NCI-H526 (cell line): ENCODE measurements around the gene MRPS14.
"Not testable (repeated sequence)": the region's sequence is repeated elsewhere in the genome, so short reads cannot be mapped to it uniquely, and the experiment has no call there.

Source experiments
- DNase-seq, 2 experiments: peaks; one replicate each; lab custom pipeline; 2025; lab: John Stamatoyannopoulos, UW

MRPS14 gene

GRCh38 chr1:175023043-175023921, at the start of gene MRPS14:
TSS of gene MRPS14 (minus strand) at chr1:175023425. CDS start at chr1:175023408, 17 bp downstream.
- DNase-seq, result peak; percentile 99 to 100

GRCh38 chr1:175072099-175072951, 49.1 kb upstream of the MRPS14 start:
- DNase-seq, result peak in 1 of 2 experiments; percentile 39

GRCh38 chr1:175071276-175071943, 48.2 kb upstream of the MRPS14 start:
- no peak for DNase-seq

GRCh38 chr1:175070818-175071217, 47.6 kb upstream of the MRPS14 start:
- no peak for DNase-seq

GRCh38 chr1:175067362-175068106, 44.3 kb upstream of the MRPS14 start, which contains the start of gene TNN:
TSS of gene TNN (plus strand) at chr1:175067833. CDS start at chr1:175077419, 9,586 bp downstream.
- DNase-seq, result no peak

- DNase-seq, result no peak
Measured at GRCh38 chr1:175062858-175063257, 39.6 kb upstream of the MRPS14 start.

- DNase-seq, result no peak
Measured at GRCh38 chr1:175062339-175062738, 39.1 kb upstream of the MRPS14 start.

GRCh38 chr1:175054736-175055135, 31.5 kb upstream of the MRPS14 start:
- DNase-seq, result no peak

GRCh38 chr1:175050992-175051391, 27.8 kb upstream of the MRPS14 start:
- DNase-seq, result no peak

GRCh38 chr1:175045519-175045918, 22.3 kb upstream of the MRPS14 start:
- no peak for DNase-seq

GRCh38 chr1:175045097-175045496, 21.9 kb upstream of the MRPS14 start:
- DNase-seq, result no peak

- not testable (repeated sequence) for DNase-seq
Measured at GRCh38 chr1:175044591-175044990, 21.4 kb upstream of the MRPS14 start.

GRCh38 chr1:175043824-175044223, 20.6 kb upstream of the MRPS14 start:
- DNase-seq, result no peak

- no peak for DNase-seq
Measured at GRCh38 chr1:175042650-175043049, 19.4 kb upstream of the MRPS14 start.

- DNase-seq, result no peak
Measured at GRCh38 chr1:175040324-175040879, 17.2 kb upstream of the MRPS14 start.

- no peak for DNase-seq
Measured at GRCh38 chr1:175037416-175037815, 14.2 kb upstream of the MRPS14 start.

- no peak for DNase-seq
Measured at GRCh38 chr1:175036476-175036875, 13.3 kb upstream of the MRPS14 start.

- DNase-seq, result no peak
Measured at GRCh38 chr1:175035865-175036264, 12.6 kb upstream of the MRPS14 start.

- no peak for DNase-seq
Measured at GRCh38 chr1:175034775-175035174, 11.6 kb upstream of the MRPS14 start.

- no peak for DNase-seq
Measured at GRCh38 chr1:175033953-175034352, 10.7 kb upstream of the MRPS14 start.

- DNase-seq, result no peak
Measured at GRCh38 chr1:175024773-175025172, 1.5 kb upstream of the MRPS14 start.
